AG04450 (cell line): Measurements from ENCODE around the gene RP2. TPM values are rescaled to one million over a fixed set of nuclear protein-coding genes. Genes with fewer than 3 reads are reported as not detected.

ENCODE experiments used
- CTCF ChIA-PET: fragments of 300-600, 350-600 bp; formaldehyde crosslinking; extraction: SDS; loops from one replicate; lab custom pipeline; 2022; ENCODE audit warnings: antibody characterized with exemption, inconsistent platforms; lab: Charles Lee
- POLR2A ChIA-PET: fragments of 350-600 bp; formaldehyde crosslinking; extraction: SDS; loops from one replicate; lab custom pipeline; 2021; ENCODE audit warnings: antibody characterized with exemption, inconsistent platforms; lab: Yijun Ruan, JAX
- DNase-seq: peaks from one replicate; pipeline ENCODE4 v3.0.0-alpha.2; 2011; ENCODE audit warnings: low read depth, low spot score
- H3K27ac ChIP-seq: one replicate; pipeline ENCODE4 v1.5.1; 2012; ENCODE audit warnings: low read depth, low read length, control low read depth
- H3K27me3 ChIP-seq: one replicate; pipeline ENCODE4 v1.6.0; 2012; ENCODE audit warnings: low read length; ENCODE audit not compliant: control insufficient read depth, insufficient read depth
- H3K4me3 ChIP-seq: 2 replicates; pipeline ENCODE4 v1.5.1; 2011; ENCODE audit warnings: mild to moderate bottlenecking, low read depth, low read length, control low read depth
- H3K9me3 ChIP-seq: 2 replicates; pipeline ENCODE4 v1.5.1; 2012; ENCODE audit warnings: low read length; ENCODE audit not compliant: control insufficient read depth, insufficient read depth
- CTCF ChIP-seq: IDR thresholded peaks from 2 replicates; pipeline ENCODE4 v1.5.1; 2011; ENCODE audit warnings: low read depth, low read length, control low read depth, inconsistent platforms
- polyA plus RNA-seq: library from polyadenylated mRNA; depleted of rRNA; stranded (reverse); fragments of >200 nt; gene quantifications from 2 replicates; pipeline ENCODE4 v1.2.3, GENCODE V29; 2011

RP2 gene
- polyA plus RNA-seq, 1 experiment: 16.6 TPM

GRCh38 chrX:46912603-46913491 lies 76.0 kb downstream of the RP2 start:
- no peak for DNase-seq
- peaks cover 3% of the 10 kb centered on the region for H3K27me3 ChIP-seq
- ChIA-PET POLR2A (interaction anchor here (0.6 kb wide), 1 partner anchor 17 kb away, joined by 4 read pairs; no protein-coding TSS in a partner anchor), CTCF (interaction anchor here (0.6 to 2.7 kb wide), 10 partner anchors 9 to 180 kb away, joined by 3 to 15 read pairs (median 4); no protein-coding TSS in a partner anchor)
- peak; percentile 58 for TF ChIP-seq CTCF
- H3K9me3 ChIP-seq: no peaks in the 10 kb centered on the region
- no peak overlapping the region for H3K27ac ChIP-seq
- H3K4me3 ChIP-seq: peak overlapping the region; percentile 68

DNA sequence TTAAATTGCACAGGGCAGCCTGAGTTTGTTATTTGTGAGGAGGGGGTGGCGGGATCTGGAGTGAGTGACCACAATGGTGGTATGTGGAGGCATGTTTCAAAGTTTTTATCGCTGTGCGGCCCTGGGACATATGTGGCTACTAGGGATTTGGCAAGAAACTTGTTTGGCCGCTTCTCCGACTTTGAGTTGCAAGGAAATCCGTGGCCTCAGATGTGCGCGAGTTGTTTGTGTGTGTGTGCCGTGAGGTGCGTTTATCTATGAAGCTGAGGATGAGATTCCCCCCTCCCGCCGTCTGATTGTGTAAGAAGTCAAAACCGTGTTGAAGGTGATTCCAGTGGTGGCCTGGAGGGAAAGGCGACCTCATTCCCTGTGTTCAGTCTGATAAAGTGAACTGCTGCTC lies 76.8 kb downstream of the RP2 start:
- Histone ChIP-seq H3K27ac (no peak overlapping the region), H3K4me3 (peak overlapping the region; percentile 68), H3K27me3 (peaks cover 3% of the 10 kb centered on the region), H3K9me3 (no peaks in the 10 kb centered on the region)
- ChIA-PET CTCF (interaction anchor here (0.6 to 2.7 kb wide), 10 partner anchors 8 to 180 kb away, joined by 3 to 15 read pairs (median 4); no protein-coding TSS in a partner anchor), POLR2A (interaction anchor here (0.6 kb wide), 1 partner anchor 16 kb away, joined by 4 read pairs; no protein-coding TSS in a partner anchor)
- TF ChIP-seq CTCF: no peak
- no peak for DNase-seq

DNA sequence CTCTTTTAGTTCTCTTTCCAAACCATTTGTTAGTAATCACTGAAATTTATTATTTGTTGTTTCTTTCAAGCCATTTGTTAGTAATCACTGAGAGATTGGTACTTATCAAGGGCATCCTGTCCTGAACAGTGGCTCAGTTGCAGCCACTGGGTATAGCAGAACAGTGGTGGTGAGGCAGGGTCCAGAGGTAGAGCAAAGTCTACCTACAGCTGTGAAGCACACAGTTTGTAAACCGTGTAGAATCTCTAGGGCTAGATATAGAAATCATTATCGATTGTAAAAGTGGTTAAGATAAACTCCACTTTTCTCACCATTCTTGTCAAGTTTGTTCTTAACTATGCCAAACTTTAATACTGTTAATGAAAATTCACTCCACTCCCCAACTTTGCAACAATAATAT lies 79.4 kb downstream of the RP2 start:
- H3K27me3 ChIP-seq: no peaks in the 10 kb centered on the region
- DNase-seq: no peak
- TF ChIP-seq CTCF: no peak
- no peaks in the 10 kb centered on the region for H3K9me3 ChIP-seq
- CTCF ChIA-PET: interaction anchor here (1.1 kb wide), 1 partner anchor 114 kb away, joined by 3 read pairs; no protein-coding TSS in a partner anchor
- H3K27ac ChIP-seq: no peak overlapping the region
- POLR2A ChIA-PET: no interaction called here
- no peak overlapping the region for H3K4me3 ChIP-seq

DNA sequence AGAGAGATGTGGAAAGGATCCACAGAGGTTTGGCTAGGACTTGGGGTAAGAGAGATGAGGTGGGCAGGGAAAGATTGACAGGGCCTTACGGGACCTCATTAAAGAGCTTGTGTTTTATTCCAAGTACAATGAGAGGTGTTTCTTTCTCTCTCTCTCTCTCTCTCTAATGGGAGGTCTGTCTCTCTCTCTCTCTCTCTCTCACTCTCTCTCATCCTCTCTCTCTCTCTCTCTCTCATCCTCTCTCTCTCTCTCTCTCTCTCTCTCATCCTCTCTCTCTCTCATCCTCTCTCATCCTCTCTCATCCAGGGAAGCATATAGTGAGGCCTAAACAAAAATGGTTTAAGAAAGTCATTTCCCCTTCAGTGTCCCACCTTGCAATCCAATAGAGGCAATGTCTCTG lies 80.8 kb downstream of the RP2 start:
- DNase-seq: no peak
- POLR2A ChIA-PET: no interaction called here
- Histone ChIP-seq H3K4me3 (no peak overlapping the region), H3K9me3 (no peaks in the 10 kb centered on the region), H3K27ac (no peak overlapping the region), H3K27me3 (no peaks in the 10 kb centered on the region)
- CTCF ChIA-PET: interaction anchor here (0.6 kb wide), 1 partner anchor 24 kb away, joined by 8 read pairs; no protein-coding TSS in a partner anchor
- no peak for TF ChIP-seq CTCF

DNA sequence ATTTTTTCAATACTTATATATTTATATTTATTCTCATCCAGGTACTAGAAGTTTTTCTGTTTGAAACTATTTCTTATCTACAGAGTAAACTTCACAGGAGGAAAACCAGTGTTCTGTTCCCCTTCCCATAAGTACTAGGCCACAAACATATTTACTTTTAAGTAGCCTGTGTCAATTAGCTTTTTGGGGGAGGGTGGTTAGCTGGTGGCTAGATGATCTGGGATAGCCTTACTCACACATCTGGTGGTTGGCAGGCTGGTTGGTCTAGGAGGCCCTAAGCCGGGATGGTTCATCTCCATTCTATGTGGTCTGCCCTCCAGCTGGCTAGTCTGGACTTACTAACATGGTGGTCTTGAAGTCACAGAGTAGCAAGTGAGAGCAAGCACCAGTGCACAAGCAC lies 81.6 kb downstream of the RP2 start:
- H3K4me3 ChIP-seq: no peak overlapping the region
- no peak for DNase-seq
- H3K27ac ChIP-seq: no peak overlapping the region
- ChIA-PET POLR2A (no interaction called here), CTCF (interaction anchor here (0.6 kb wide), 1 partner anchor 11 kb away, joined by 3 read pairs; no protein-coding TSS in a partner anchor)
- no peaks in the 10 kb centered on the region for H3K27me3 ChIP-seq
- no peaks in the 10 kb centered on the region for H3K9me3 ChIP-seq
- no peak for TF ChIP-seq CTCF
